ENCODE results near the gene PFN3.

Gene PFN3

GRCh38 chr5:177440990-177441780 lies 40.7 kb upstream of the PFN3 start:
- no peaks in the 10 kb centered on the region for H3K9me3 Mint-ChIP-seq

GRCh38 chr5:177440211-177440989 lies 39.9 kb upstream of the PFN3 start:
- peaks cover 89% of the 10 kb centered on the region for H3K36me3 Mint-ChIP-seq
- H3K9me3 Mint-ChIP-seq: no peaks in the 10 kb centered on the region
- DNase-seq (ENCODE audit: low spot score in 2 of 2) (peak; percentile 6 to 48), ATAC-seq (peak; percentile 83)
- H3K4me1 Mint-ChIP-seq: peaks cover 55% of the 10 kb centered on the region
- H3K27ac Mint-ChIP-seq: peak overlapping the region; percentile 90
- peak overlapping the region; percentile 53 for H3K4me3 Mint-ChIP-seq

More at GRCh38 chr5:177440990-177441780, 40.7 kb upstream of the PFN3 start:
- H3K36me3 Mint-ChIP-seq: peaks cover 89% of the 10 kb centered on the region
- ATAC-seq (no peak), DNase-seq (ENCODE audit: low spot score in 2 of 2) (peak in 1 of 2 donors; percentile 9)
- peak overlapping the region; percentile 9 for H3K4me3 Mint-ChIP-seq
- peaks cover 62% of the 10 kb centered on the region for H3K4me1 Mint-ChIP-seq
- H3K27ac Mint-ChIP-seq: peak overlapping the region; percentile 90

GRCh38 chr5:177439518-177440053 lies 39.1 kb upstream of the PFN3 start:
- no peak for ATAC-seq
- Mint-ChIP-seq H3K4me1 (peaks cover 52% of the 10 kb centered on the region), H3K27ac (peak overlapping the region; percentile 90), H3K9me3 (no peaks in the 10 kb centered on the region), H3K4me3 (peak overlapping the region; percentile 53), H3K36me3 (peaks cover 89% of the 10 kb centered on the region)
- DNase-seq (ENCODE audit: low spot score in 2 of 2): no peak

GRCh38 chr5:177438468-177438867 lies 38.0 kb upstream of the PFN3 start:
- H3K9me3 Mint-ChIP-seq: no peaks in the 10 kb centered on the region
- peaks cover 52% of the 10 kb centered on the region for H3K4me1 Mint-ChIP-seq
- peaks cover 93% of the 10 kb centered on the region for H3K36me3 Mint-ChIP-seq
- ATAC-seq: no peak
- peak overlapping the region; percentile 83 for H3K27ac Mint-ChIP-seq
- no peak for DNase-seq (ENCODE audit: low spot score in 2 of 2)
- H3K4me3 Mint-ChIP-seq: no peak overlapping the region

GRCh38 chr5:177437623-177438022 lies 37.2 kb upstream of the PFN3 start:
- H3K9me3 Mint-ChIP-seq: no peaks in the 10 kb centered on the region
- no peak overlapping the region for H3K4me3 Mint-ChIP-seq
- peaks cover 59% of the 10 kb centered on the region for H3K4me1 Mint-ChIP-seq
- peak overlapping the region; percentile 83 for H3K27ac Mint-ChIP-seq
- ATAC-seq (no peak), DNase-seq (ENCODE audit: low spot score in 2 of 2) (no peak)
- peaks cover 96% of the 10 kb centered on the region for H3K36me3 Mint-ChIP-seq

GRCh38 chr5:177435847-177436536 lies 35.5 kb upstream of the PFN3 start:
- ATAC-seq (no peak), DNase-seq (ENCODE audit: low spot score in 2 of 2) (no peak)
- Mint-ChIP-seq H3K36me3 (peaks cover 98% of the 10 kb centered on the region), H3K4me3 (no peak overlapping the region), H3K4me1 (peaks cover 61% of the 10 kb centered on the region), H3K9me3 (no peaks in the 10 kb centered on the region), H3K27ac (peak overlapping the region; percentile 83)

- Mint-ChIP-seq H3K4me1 (peaks cover 64% of the 10 kb centered on the region), H3K27ac (peak overlapping the region; percentile 61), H3K36me3 (peaks cover 100% of the 10 kb centered on the region), H3K9me3 (no peaks in the 10 kb centered on the region), H3K4me3 (peak overlapping the region; percentile 76)
- DNase-seq (ENCODE audit: low spot score in 2 of 2): no peak
- no peak for ATAC-seq
Measured at GRCh38 chr5:177434942-177435738, 34.7 kb upstream of the PFN3 start.

GRCh38 chr5:177434437-177434836 lies 34.0 kb upstream of the PFN3 start:
- DNase-seq (ENCODE audit: low spot score in 2 of 2): peak; percentile 15 to 62
- Mint-ChIP-seq H3K27ac (peak overlapping the region; percentile 61), H3K4me3 (peak overlapping the region; percentile 76), H3K36me3 (peaks cover 100% of the 10 kb centered on the region), H3K4me1 (peaks cover 64% of the 10 kb centered on the region), H3K9me3 (no peaks in the 10 kb centered on the region)
- peak; percentile 70 for ATAC-seq

GRCh38 chr5:177433658-177434217 lies 33.3 kb upstream of the PFN3 start:
- Mint-ChIP-seq H3K36me3 (peaks cover 100% of the 10 kb centered on the region), H3K4me1 (peaks cover 70% of the 10 kb centered on the region), H3K27ac (peak overlapping the region; percentile 93), H3K4me3 (peak overlapping the region; percentile 76), H3K9me3 (no peaks in the 10 kb centered on the region)
- ATAC-seq: no peak
- peak in 1 of 2 donors; percentile 48 for DNase-seq (ENCODE audit: low spot score in 2 of 2)

- H3K27ac Mint-ChIP-seq: peak overlapping the region; percentile 93
- no peaks in the 10 kb centered on the region for H3K9me3 Mint-ChIP-seq
- peaks cover 75% of the 10 kb centered on the region for H3K4me1 Mint-ChIP-seq
- H3K4me3 Mint-ChIP-seq: peak overlapping the region; percentile 76
- peaks cover 100% of the 10 kb centered on the region for H3K36me3 Mint-ChIP-seq
- no peak for DNase-seq (ENCODE audit: low spot score in 2 of 2)
- ATAC-seq: no peak
Measured at GRCh38 chr5:177432839-177433657, 32.6 kb upstream of the PFN3 start.

- peak overlapping the region; percentile 76 for H3K4me3 Mint-ChIP-seq
- peak overlapping the region; percentile 93 for H3K27ac Mint-ChIP-seq
- ATAC-seq (peak; percentile 44), DNase-seq (ENCODE audit: low spot score in 2 of 2) (peak in 1 of 2 donors; percentile 34)
- peaks cover 100% of the 10 kb centered on the region for H3K36me3 Mint-ChIP-seq
- no peaks in the 10 kb centered on the region for H3K9me3 Mint-ChIP-seq
- peaks cover 74% of the 10 kb centered on the region for H3K4me1 Mint-ChIP-seq
Measured at GRCh38 chr5:177432143-177432838, 31.8 kb upstream of the PFN3 start.

- Mint-ChIP-seq H3K9me3 (no peaks in the 10 kb centered on the region), H3K4me1 (peaks cover 67% of the 10 kb centered on the region), H3K4me3 (peak overlapping the region; percentile 76), H3K27ac (peak overlapping the region; percentile 93), H3K36me3 (peaks cover 97% of the 10 kb centered on the region)
- DNase-seq (ENCODE audit: low spot score in 2 of 2): peak; percentile 53 to 89
- ATAC-seq: peak; percentile 71
Measured at GRCh38 chr5:177431317-177432142, 31.1 kb upstream of the PFN3 start.
